T-cell (primary cell): Measurements from ENCODE around the gene ZCCHC8. TPM values are rescaled to one million over a fixed set of nuclear protein-coding genes. Genes with fewer than 3 reads are reported as not detected.

Experiments
- ATAC-seq, 4 experiments: fragments of 200-7000 bp in 3 of 4; fragments of 150-1000 bp in 1 of 4; cut with Tn5 transposase; replicated peaks in 1 of 4; 1 replicate in 3 of 4; 2 replicates in 1 of 4; pipeline ENCODE4 v1.10.0; 2021; ENCODE audit warnings: moderate library complexity in 3 of 4, mild to moderate bottlenecking in 2 of 4, moderate number of reproducible peaks in 1 of 4
- CTCF ChIA-PET, 2 donors: fragments of 300-600 bp; sonication (Branson Sonifier 250); formaldehyde crosslinking; loops; one replicate each; lab custom pipeline; 2022; ENCODE audit warnings: antibody characterized with exemption in 2 of 2; lab: Charles Lee
- POLR2A ChIA-PET, 2 donors: fragments of 300-600 bp; sonication (Branson Sonifier 250); formaldehyde crosslinking; loops; one replicate each; lab custom pipeline; 2022; ENCODE audit warnings: antibody characterized with exemption in 2 of 2; lab: Charles Lee
- DNase-seq, 35 experiments: peaks; one replicate each; pipeline versions ENCODE4 v3.0.0 to v3.0.0-alpha.2; 2013 to 2023
- H3K27ac ChIP-seq: one replicate; pipeline ENCODE4 v1.5.1; 2013; ENCODE audit warnings: low read length
- H3K27me3 ChIP-seq, 2 experiments: replicated peaks in 1 of 2; 1 replicate in 1 of 2; 2 replicates in 1 of 2; pipeline versions ENCODE4 v1.6.1 to v1.7.0; 2013; ENCODE audit warnings: low read length in 1 of 2, mixed read lengths in 1 of 2; ENCODE audit not compliant: control insufficient read depth in 2 of 2, insufficient read depth in 2 of 2; ENCODE audit errors: extremely low read depth in 1 of 2
- H3K36me3 ChIP-seq, 2 donors: 1 replicate in 1 of 2; 2 replicates in 1 of 2; pipeline versions ENCODE4 v1.6.1 to v1.7.0; 2013; ENCODE audit warnings: low read length in 1 of 2; ENCODE audit not compliant: control insufficient read depth in 2 of 2, insufficient read depth in 1 of 2; ENCODE audit errors: extremely low read depth in 1 of 2
- H3K4me1 ChIP-seq, 2 experiments: 1 replicate in 1 of 2; 2 replicates in 1 of 2; pipeline versions ENCODE4 v1.6.1 to v1.7.0; 2013; ENCODE audit warnings: low read length in 2 of 2, mixed read lengths in 1 of 2; ENCODE audit not compliant: insufficient read depth in 2 of 2, control insufficient read depth in 1 of 2; ENCODE audit errors: extremely low read depth in 1 of 2
- H3K4me3 ChIP-seq, 2 donors: 1 replicate in 1 of 2; 2 replicates in 1 of 2; pipeline versions ENCODE4 v1.5.1 to v1.7.0; 2013; ENCODE audit warnings: mild to moderate bottlenecking in 2 of 2, low read length in 1 of 2, moderate library complexity in 1 of 2; ENCODE audit not compliant: control insufficient read depth in 1 of 2; ENCODE audit errors: extremely low read depth in 1 of 2
- H3K9me3 ChIP-seq: 2 replicates; pipeline ENCODE4 v1.7.0; 2013
- H3K27ac Mint-ChIP-seq, 2 donors: one replicate each; pipeline ENCODE4 v1.8.0; 2020 to 2021; ENCODE audit warnings: mild to moderate bottlenecking in 2 of 2, mixed read lengths in 2 of 2
- H3K27me3 Mint-ChIP-seq, 2 donors: one replicate each; pipeline ENCODE4 v1.8.0; 2021 to 2022; ENCODE audit warnings: mixed read lengths in 2 of 2
- H3K36me3 Mint-ChIP-seq: one replicate; pipeline ENCODE4 v1.8.0; 2021; ENCODE audit warnings: mixed read lengths
- H3K4me1 Mint-ChIP-seq, 3 donors: one replicate each; pipeline ENCODE4 v1.8.0; 2020 to 2022; ENCODE audit warnings: mixed read lengths in 3 of 3, mild to moderate bottlenecking in 1 of 3
- H3K4me3 Mint-ChIP-seq, 3 donors: one replicate each; pipeline ENCODE4 v1.8.0; 2020 to 2022; ENCODE audit warnings: mild to moderate bottlenecking in 3 of 3, mixed read lengths in 3 of 3, moderate library complexity in 3 of 3
- H3K9me3 Mint-ChIP-seq, 3 donors: one replicate each; pipeline ENCODE4 v1.8.0; 2020 to 2022; ENCODE audit warnings: mixed read lengths in 3 of 3
- WGBS: methylation state at CpG from one replicate; pipeline ENCODE4 v1.1.5; 2013; ENCODE audit warnings: missing lambda C conversion rate; ENCODE audit not compliant: insufficient coverage; 5-methylcytosine and 5-hydroxymethylcytosine counted together
- total RNA-seq, 35 experiments: library from RNA in 6 of 35; stranded (reverse) in 6 of 35; fragments of 120-200 nt in 1 of 35; gene quantifications; one replicate each; pipeline versions ENCODE4 v1.2.1 to v1.2.4 and lab custom pipeline; 2013 to 2026

ZCCHC8 gene
- total RNA-seq, 5 donors from 2014 or later (not counting 1 experiment from before 2014, with no cell fraction given), result 41.9 to 49.5 (median 45.3) TPM

GRCh38 chr12:122423258-122424165 is 77.2 kb downstream of the ZCCHC8 start:
- Histone ChIP-seq H3K36me3 (no peaks in the 10 kb centered on the region), H3K4me1 (peaks cover 6 to 27% of the 10 kb centered on the region in 2 experiments), H3K27ac (no peak overlapping the region), H3K9me3 (no peaks in the 10 kb centered on the region), H3K4me3 (peak overlapping the region; percentile 49 to 89), H3K27me3 (peaks cover 0 to 5% of the 10 kb centered on the region in 2 experiments)
- no peaks in the 10 kb centered on the region for H3K27me3 Mint-ChIP-seq
- no peaks in the 10 kb centered on the region for H3K9me3 Mint-ChIP-seq
- CTCF ChIA-PET, result interaction anchor here in 1 of 2 donors (0.7 to 1.0 kb wide), 2 partner anchors 8 to 48 kb away, joined by 3 to 4 read pairs; no protein-coding TSS in a partner anchor
- peak in 2 of 35 experiments; percentile 7 to 20 for DNase-seq
- H3K4me3 Mint-ChIP-seq, result peak overlapping the region; percentile 82 to 89 (median 89)
- H3K27ac Mint-ChIP-seq, result peak overlapping the region; percentile 85 to 87
- WGBS, result 40% methylated on average over 8 of the region's 21 CpGs
- H3K36me3 Mint-ChIP-seq, result no peaks in the 10 kb centered on the region
- peaks cover 26 to 37% (median 30%) of the 10 kb centered on the region in 3 donors for H3K4me1 Mint-ChIP-seq
- no peak for ATAC-seq
- POLR2A ChIA-PET, result no interaction called here

DNA sequence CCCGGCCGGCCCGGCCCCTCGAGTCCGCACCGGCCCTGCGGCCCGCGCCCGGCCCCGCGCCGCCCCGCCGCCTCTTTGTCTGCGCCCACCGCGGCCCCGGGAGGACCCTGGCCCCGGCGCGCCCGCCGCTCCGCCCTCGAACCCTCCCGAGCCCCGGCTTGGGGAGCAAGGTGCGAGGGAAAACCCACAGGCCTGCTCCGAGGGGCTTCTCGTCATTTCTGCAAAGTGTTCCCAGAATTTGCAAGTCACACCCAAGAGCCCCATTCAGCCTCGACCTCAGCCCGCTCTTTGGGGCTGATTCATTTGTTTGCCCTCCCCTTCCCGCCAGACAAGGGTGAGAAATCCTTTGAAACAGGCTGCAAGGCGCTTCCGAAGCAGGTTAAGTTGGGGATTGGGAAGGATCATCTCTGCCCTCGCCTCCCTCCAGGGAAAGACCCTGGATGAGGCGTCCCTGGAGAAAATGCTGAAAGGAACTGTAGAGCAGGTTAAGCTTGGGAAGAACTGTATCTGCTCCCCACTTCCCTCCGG is 77.9 kb downstream of the ZCCHC8 start:
- POLR2A ChIA-PET, result interaction anchor here in 1 of 2 donors (1.0 kb wide), 1 partner anchor 76 kb away, joined by 4 read pairs; no protein-coding TSS in a partner anchor
- CTCF ChIA-PET, result interaction anchor here in 1 of 2 donors (1.0 to 1.1 kb wide), 3 partner anchors 23 to 49 kb away, joined by 3 to 7 read pairs (median 4); no protein-coding TSS in a partner anchor
- H3K9me3 ChIP-seq, result no peaks in the 10 kb centered on the region
- peak overlapping the region; percentile 49 to 89 for H3K4me3 ChIP-seq
- no peak overlapping the region for H3K27ac ChIP-seq
- Mint-ChIP-seq H3K36me3 (no peaks in the 10 kb centered on the region), H3K27ac (peak overlapping the region; percentile 85 to 87), H3K27me3 (no peaks in the 10 kb centered on the region), H3K4me1 (peaks cover 32 to 43% (median 37%) of the 10 kb centered on the region in 3 donors), H3K4me3 (peak overlapping the region; percentile 82 to 89 (median 89)), H3K9me3 (no peaks in the 10 kb centered on the region)
- H3K4me1 ChIP-seq, result peaks cover 6 to 27% of the 10 kb centered on the region in 2 experiments
- H3K36me3 ChIP-seq, result no peaks in the 10 kb centered on the region
- WGBS, result under 1% methylated on average over 31 of the region's 39 CpGs
- DNase-seq, result peak in 10 of 35 experiments; percentile 0 to 40 (median 16)
- peaks cover 0 to 5% of the 10 kb centered on the region in 2 experiments for H3K27me3 ChIP-seq
- ATAC-seq, result peak; percentile 5 to 12 (median 8)

DNA sequence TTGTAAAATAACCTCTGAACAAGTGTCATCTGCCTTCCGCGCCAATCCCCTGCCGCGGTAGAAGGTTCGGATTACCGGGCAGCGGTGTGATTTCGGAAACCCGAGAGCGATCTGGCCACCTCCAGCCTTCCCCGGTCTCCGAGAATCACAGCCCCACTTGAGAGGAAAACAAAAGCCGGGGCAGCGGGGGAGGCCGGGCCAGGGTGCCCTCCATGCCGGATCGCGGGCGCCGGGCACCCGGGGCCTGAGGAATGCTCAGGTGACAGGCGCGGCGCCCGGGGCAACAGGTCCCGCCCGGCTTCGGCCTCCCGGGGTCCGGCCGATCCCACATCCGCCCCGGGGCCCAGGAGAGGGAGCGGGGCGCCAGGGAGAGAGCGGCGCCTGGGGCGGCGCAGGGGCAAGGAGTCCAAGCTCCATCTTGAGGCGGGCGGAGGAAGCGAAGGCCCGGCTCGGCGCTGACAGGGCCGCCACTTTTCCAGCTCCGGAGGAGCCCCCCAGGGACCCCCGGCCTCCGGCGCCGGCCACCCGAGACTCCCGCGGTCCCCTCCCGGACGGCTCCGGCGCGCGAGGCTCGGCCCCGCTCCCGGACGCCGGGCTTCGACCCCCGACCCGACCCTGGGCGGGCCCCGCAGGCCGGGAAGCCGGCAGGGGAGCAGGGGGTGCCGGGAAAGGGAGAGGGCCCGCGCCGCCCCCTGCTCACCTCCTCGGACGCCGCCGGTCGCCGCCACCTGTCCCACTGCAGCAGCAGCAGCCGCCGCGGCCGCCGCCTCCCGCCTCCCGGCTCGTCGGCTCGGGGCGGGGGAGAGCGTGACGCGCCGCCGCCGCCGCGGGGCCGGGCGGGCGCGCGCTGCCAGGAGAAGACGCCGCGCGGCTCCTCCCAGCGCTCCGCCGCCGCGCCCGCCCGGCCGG is 78.7 kb downstream of the ZCCHC8 start, which contains the start of gene CLIP1:
Gene CLIP1 (minus strand): TSS at position 849 of the 909 bp plus-strand sequence. CDS start 42,217 bp downstream, outside the sequence.
- Histone ChIP-seq H3K27me3 (peaks cover 0 to 5% of the 10 kb centered on the region in 2 experiments), H3K27ac (peak within 1 kb of the TSS; percentile 46), H3K9me3 (no peaks in the 10 kb centered on the region), H3K4me3 (peak within 1 kb of the TSS; percentile 67 to 95), H3K36me3 (no peaks in the 10 kb centered on the region), H3K4me1 (peaks cover 6 to 27% of the 10 kb centered on the region in 2 experiments)
- POLR2A ChIA-PET, result interaction anchor here in 1 of 2 donors (1.0 kb wide), 1 partner anchor 76 kb away, joined by 4 read pairs; no protein-coding TSS in a partner anchor
- Mint-ChIP-seq H3K27me3 (no peaks in the 10 kb centered on the region), H3K9me3 (no peaks in the 10 kb centered on the region), H3K4me1 (peaks cover 34 to 44% (median 39%) of the 10 kb centered on the region in 3 donors), H3K4me3 (peak within 1 kb of the TSS; percentile 86 to 92 (median 89)), H3K27ac (peak within 1 kb of the TSS; percentile 85 to 87), H3K36me3 (no peaks in the 10 kb centered on the region)
- DNase-seq (peak in 34 of 35 experiments; percentile 11 to 80 (median 40)), ATAC-seq (peak; percentile 83 to 85 (median 84))
- CTCF ChIA-PET, result interaction anchor here in 1 of 2 donors (0.9 to 1.1 kb wide), 3 partner anchors 10 to 49 kb away, joined by 3 to 7 read pairs (median 3); no protein-coding TSS in a partner anchor
- WGBS, result 0% methylated on average over 115 of the region's 118 CpGs

Other genes starting within 250 kb of the ZCCHC8 start
- gene VPS33A, start 234.4 kb downstream of the ZCCHC8 start, total RNA-seq, result 10 to 100 TPM; 22.7 to 35.0 (median 29.5) TPM
- gene CLIP1, start 78.3 kb downstream of the ZCCHC8 start, total RNA-seq, result 10 to 100 TPM; 47.2 to 69.5 (median 59.4) TPM
- 100 to 1,000 TPM in 3 of 5 donors, 10 to 100 TPM in 2; 92.8 to 237 (median 108) TPM for gene RSRC2, start 26.0 kb upstream of the ZCCHC8 start, total RNA-seq
- gene KNTC1, start 26.3 kb upstream of the ZCCHC8 start, total RNA-seq, result 10 to 100 TPM; 26.2 to 35.7 (median 29.2) TPM
- gene HCAR2, start 202.4 kb upstream of the ZCCHC8 start, total RNA-seq, result under 1 TPM in 1 of 5 donors, not detected in 4; 0.23 TPM
- gene HCAR3, start 215.9 kb upstream of the ZCCHC8 start, total RNA-seq, result not detected
- gene HCAR1, start 229.9 kb upstream of the ZCCHC8 start, total RNA-seq, result under 1 TPM in 2 of 5 donors, not detected in 3; 0.06 to 0.19 TPM